ENCODE measurements around the gene GCSH. TPM values are rescaled to one million over a fixed set of nuclear protein-coding genes. Genes with fewer than 3 reads are reported as not detected.

GCSH gene
- total and polyA plus RNA-seq, 2 of the 13 experiments (the other 11 are each of a cell fraction or from before 2014, with no cell fraction given): 35.9 to 103 TPM

DNA sequence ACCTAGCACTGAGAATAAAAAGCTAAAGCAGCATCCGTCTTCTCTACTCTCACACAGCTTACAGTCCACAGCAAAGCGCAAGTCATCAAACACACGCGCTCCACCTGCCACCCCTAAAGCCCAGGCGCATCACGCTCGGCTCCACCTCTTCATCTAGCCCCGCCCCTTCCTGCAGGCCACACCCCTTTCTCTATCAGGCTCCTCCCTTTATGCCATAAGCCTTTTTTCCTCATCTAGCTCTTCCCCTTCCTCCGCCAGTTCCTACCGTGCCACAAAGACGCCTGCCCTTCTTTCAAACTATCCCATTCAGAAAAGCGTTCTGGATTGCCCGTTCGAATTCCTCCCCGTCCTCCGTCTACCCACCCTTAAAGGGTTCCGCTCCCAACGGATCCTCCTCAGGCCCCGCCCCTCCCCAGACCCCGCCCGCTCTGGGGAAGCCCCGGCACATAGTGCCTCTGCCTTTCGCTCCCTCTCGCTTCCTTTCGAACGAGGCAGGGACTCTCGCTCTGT is 19.6 kb downstream of the GCSH start (continued):
- TF ChIP-seq, protein P1, sequence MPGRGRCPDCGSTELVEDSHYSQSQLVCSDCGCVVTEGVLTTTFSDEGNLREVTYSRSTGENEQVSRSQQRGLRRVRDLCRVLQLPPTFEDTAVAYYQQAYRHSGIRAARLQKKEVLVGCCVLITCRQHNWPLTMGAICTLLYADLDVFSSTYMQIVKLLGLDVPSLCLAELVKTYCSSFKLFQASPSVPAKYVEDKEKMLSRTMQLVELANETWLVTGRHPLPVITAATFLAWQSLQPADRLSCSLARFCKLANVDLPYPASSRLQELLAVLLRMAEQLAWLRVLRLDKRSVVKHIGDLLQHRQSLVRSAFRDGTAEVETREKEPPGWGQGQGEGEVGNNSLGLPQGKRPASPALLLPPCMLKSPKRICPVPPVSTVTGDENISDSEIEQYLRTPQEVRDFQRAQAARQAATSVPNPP (CRISPR knock-in tag; IDR thresholded peaks at IDR 0.05): peak; percentile 42; the same call in 1 of the 2 replicates
- TF ChIP-seq ZNF615 (CRISPR knock-in tag; IDR thresholded peaks at IDR 0.05; ENCODE audit: borderline replicate concordance): 0 out of 2 replicates have a peak, but pooled peaks have one; percentile 56
- no peak; the same call in 1 of the 2 replicates for TF ChIP-seq ZNF556 (CRISPR knock-in tag; IDR thresholded peaks at IDR 0.05; ENCODE audit: borderline replicate concordance)

DNA sequence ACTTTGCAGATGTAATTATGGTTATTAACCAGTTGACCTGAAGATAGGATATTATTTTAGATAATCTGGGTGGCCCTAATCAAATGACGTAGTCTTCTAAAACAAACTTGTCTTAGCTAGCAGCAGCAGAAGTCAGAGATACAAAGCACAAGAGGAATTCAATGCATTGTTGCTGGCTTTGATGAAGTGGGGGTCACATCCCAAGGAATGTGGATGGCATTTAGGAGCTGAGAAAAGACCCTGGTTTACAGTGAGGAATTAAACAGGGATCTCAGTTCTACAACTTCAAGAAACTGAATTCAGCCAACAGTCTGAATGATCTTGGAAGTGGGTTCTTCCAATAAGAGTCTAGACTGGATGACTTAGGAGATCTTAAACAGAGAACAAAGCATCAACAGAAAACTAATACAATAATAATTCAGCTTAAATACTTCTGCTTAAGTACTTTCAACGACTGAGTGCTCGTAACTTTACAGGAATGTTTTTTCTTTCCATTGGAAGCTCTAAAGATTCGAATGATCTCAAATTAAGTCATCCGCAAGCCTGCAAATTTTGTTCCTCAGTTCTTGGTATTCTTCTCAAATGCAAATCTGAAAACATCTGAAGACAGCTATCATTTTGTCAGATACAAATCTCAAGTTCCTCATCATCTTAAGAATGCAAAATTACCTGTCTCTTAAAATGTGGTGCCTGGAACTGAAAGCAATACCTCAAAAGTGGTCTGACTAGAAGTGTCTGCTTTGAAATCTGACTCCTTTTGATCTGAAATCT is 22.4 kb downstream of the GCSH start:
- no peak overlapping the region for H2AFZ ChIP-seq (ENCODE audit: low read length)
- in situ Hi-C loops (cut with HindIII; ENCODE audit: extremely low pct_ligation_motif_present, low pct_unique_long_range_greater_than_20kb): no loop called here
- H3K9ac ChIP-seq (ENCODE audit: insufficient read depth, low read depth, low read length): no peak overlapping the region
- no peak overlapping the region for H3K4me3 ChIP-seq (replicated peaks in 1 of 3; ENCODE audit: insufficient read depth in 1 of 3, low read depth in 2 of 3, low read length in 3 of 3)
- BruUV-seq (replicated peaks): no TSS peak
- POLR2A ChIA-PET: no interaction called here
- H4K20me1 ChIP-seq (ENCODE audit: insufficient read depth, low read length): no peaks in the 10 kb centered on the region
- DNase-seq (ENCODE audit: low spot score): no peak
- no peak for ATAC-seq
- H3K27me3 ChIP-seq (ENCODE audit: control insufficient read depth in 1 of 2, insufficient read depth in 2 of 2, low read length in 2 of 2): no peaks in the 10 kb centered on the region; a peak in 1 of 5 replicates
- H3K4me2 ChIP-seq (ENCODE audit: low read depth, low read length): no peak overlapping the region
- H3K4me1 ChIP-seq (ENCODE audit: insufficient read depth, low read length): peaks cover 22% of the 10 kb centered on the region
- no peaks in the 10 kb centered on the region for H3K9me3 ChIP-seq (ENCODE audit: low read length)
- intact Hi-C loops (cut with micrococcal nuclease; ENCODE audit: unreplicated experiment): no loop called here
- H3K36me3 ChIP-seq (replicated peaks in 1 of 2; ENCODE audit: control insufficient read depth in 1 of 2, insufficient read depth in 2 of 2, low read length in 2 of 2): no peaks in the 10 kb centered on the region
- no peak for FAIRE-seq
- WGBS (ENCODE audit: low lambda C conversion rate): 75% methylated on average over 5 of the region's 5 CpGs
- H3K79me2 ChIP-seq (ENCODE audit: insufficient read depth, low read length): no peaks in the 10 kb centered on the region
- H3K27ac ChIP-seq (ENCODE audit: extremely low read length, insufficient read depth, low read length): no peak overlapping the region
- TF ChIP-seq ZNF841 (CRISPR knock-in tag; IDR thresholded peaks at IDR 0.05; ENCODE audit: borderline replicate concordance) (no peak), ZNF556 (CRISPR knock-in tag; IDR thresholded peaks at IDR 0.05; ENCODE audit: borderline replicate concordance) (no peak), SOX13 (IDR thresholded peaks at IDR 0.05) (no peak), SOX13 (CRISPR knock-in tag; conservative IDR thresholded peaks at IDR 0.05 in 1 of 2, IDR thresholded peaks at IDR 0.05 in 1 of 2) (no peak)
- CTCF ChIA-PET (ENCODE audit: low intra/inter-chr PET ratio, low total read pairs): no interaction called here
